HEK293T (cell line): Measurements from ENCODE around the gene SLC25A17.

Source experiments
- CTCF ChIA-PET: fragments of 350-600 bp; formaldehyde crosslinking; extraction: SDS; loops from one replicate; lab custom pipeline; 2021; ENCODE audit warnings: antibody characterized with exemption, inconsistent platforms; lab: Yijun Ruan, JAX
- POLR2A ChIA-PET: fragments of 350-600 bp; formaldehyde crosslinking; extraction: SDS; loops from one replicate; lab custom pipeline; 2020; ENCODE audit warnings: antibody characterized with exemption, inconsistent platforms; lab: Yijun Ruan, JAX
- DNase-seq: peaks from one replicate; pipeline ENCODE4 v3.0.0; 2012; ENCODE audit warnings: mixed read lengths; ENCODE audit errors: extremely low spot score
- ARNT ChIP-seq: fragments of 450-650 bp; IDR thresholded peaks from 2 replicates; pipeline ENCODE4 v1.6.1; 2017; ENCODE audit warnings: mild to moderate bottlenecking
- BHLHE40 ChIP-seq: fragments of 450-650 bp; IDR thresholded peaks from 2 replicates; pipeline ENCODE4 v1.6.1; 2016; ENCODE audit warnings: mild to moderate bottlenecking, moderate library complexity, borderline replicate concordance
- CTBP1 ChIP-seq: fragments of 450-650 bp; IDR thresholded peaks from 2 replicates; pipeline ENCODE4 v1.6.1; 2016; ENCODE audit warnings: borderline replicate concordance
- ELF4 ChIP-seq: fragments of 450-650 bp; IDR thresholded peaks from 2 replicates; pipeline ENCODE4 v1.6.1; 2017; ENCODE audit warnings: antibody characterized with exemption
- FOXA1 ChIP-seq: fragments of 450-650 bp; IDR thresholded peaks from 2 replicates; pipeline ENCODE4 v1.6.1; 2016; ENCODE audit warnings: mild to moderate bottlenecking
- FOXK2 ChIP-seq: fragments of 450-650 bp; IDR thresholded peaks from 2 replicates; pipeline ENCODE4 v1.6.1; 2016; ENCODE audit warnings: mild to moderate bottlenecking
- FOXM1 ChIP-seq: fragments of 450-650 bp; IDR thresholded peaks from 2 replicates; pipeline ENCODE4 v1.6.1; 2017; ENCODE audit warnings: mild to moderate bottlenecking, borderline replicate concordance
- HDGF ChIP-seq: fragments of 450-650 bp; IDR thresholded peaks from 2 replicates; pipeline ENCODE4 v1.6.1; 2017; ENCODE audit warnings: antibody characterized with exemption, borderline replicate concordance
- L3MBTL2 ChIP-seq: fragments of 450-650 bp; conservative IDR thresholded peaks from 2 replicates; pipeline ENCODE4 v1.6.1; 2016; ENCODE audit warnings: mild to moderate bottlenecking
- LEF1 ChIP-seq: fragments of 450-650 bp; IDR thresholded peaks from 2 replicates; pipeline ENCODE4 v1.6.1; 2017; ENCODE audit warnings: mild to moderate bottlenecking, borderline replicate concordance
- NFRKB ChIP-seq: fragments of 450-650 bp; IDR thresholded peaks from 2 replicates; pipeline ENCODE4 v1.6.1; 2016; ENCODE audit warnings: mild to moderate bottlenecking, moderate library complexity
- PKNOX1 ChIP-seq: fragments of 450-650 bp; IDR thresholded peaks from 2 replicates; pipeline ENCODE4 v1.6.1; 2016
- SP1 ChIP-seq: fragments of 450-650 bp; IDR thresholded peaks from 2 replicates; pipeline ENCODE4 v1.6.1; 2017
- SUZ12 ChIP-seq: fragments of 450-650 bp; IDR thresholded peaks from 2 replicates; pipeline ENCODE4 v1.6.1; 2016; ENCODE audit warnings: mild to moderate bottlenecking
- TARDBP ChIP-seq: fragments of 450-650 bp; IDR thresholded peaks from 2 replicates; pipeline ENCODE4 v1.6.1; 2016
- ZNF384 ChIP-seq: fragments of 450-650 bp; IDR thresholded peaks from 2 replicates; pipeline ENCODE4 v1.6.1; 2016

Gene SLC25A17

DNA sequence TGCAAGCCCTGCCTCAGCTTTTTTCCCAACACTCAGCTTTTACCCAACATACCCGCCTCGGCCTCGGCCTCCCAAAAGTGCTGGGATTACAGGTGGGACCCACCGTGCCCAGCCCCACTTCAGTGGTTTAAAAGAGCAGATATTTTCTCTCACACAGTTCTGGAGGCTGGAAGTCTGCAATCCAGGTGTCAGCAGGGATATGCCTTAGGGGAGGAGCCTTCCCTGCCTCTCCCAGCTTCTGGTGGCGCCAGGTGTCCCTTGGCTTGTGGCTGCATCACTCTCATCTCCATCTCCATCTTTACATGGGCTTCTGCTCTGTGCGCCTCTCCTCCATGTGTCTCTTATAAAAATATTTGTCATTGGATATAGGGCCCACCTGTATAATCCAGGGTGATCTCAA is 89.9 kb downstream of the SLC25A17 start:
- POLR2A ChIA-PET: no interaction called here

DNA sequence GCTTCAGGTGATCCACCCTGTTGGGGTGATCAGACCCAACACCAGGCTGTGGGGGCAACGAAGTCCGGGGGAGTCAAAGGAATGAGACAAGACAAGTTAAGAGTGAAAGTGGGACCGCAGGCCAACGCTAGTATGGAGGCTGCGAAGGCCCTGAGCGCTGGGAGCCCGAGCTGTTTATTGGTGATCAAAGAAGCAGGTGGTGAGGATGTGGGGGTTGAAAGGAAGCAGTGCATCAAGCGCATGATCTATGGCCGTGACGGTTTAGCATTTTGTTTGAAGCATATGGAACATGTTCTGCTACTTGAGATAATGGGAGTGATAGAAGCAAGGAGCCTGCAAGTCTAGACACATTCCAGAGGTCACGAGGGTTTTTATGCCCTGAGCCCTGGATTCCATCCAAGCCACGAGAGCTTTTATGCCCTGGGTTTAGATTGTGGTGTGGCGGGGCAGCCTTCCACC is 90.4 kb downstream of the SLC25A17 start:
- POLR2A ChIA-PET: no interaction called here
- TF ChIP-seq FOXA1 (no peak), ARNT (no peak), ELF4 (no peak), PKNOX1 (no peak), CTBP1 (no peak), FOXM1 (no peak)
- CTCF ChIA-PET: interaction anchor here (0.5 kb wide), 1 partner anchor 17 kb away, joined by 3 read pairs; no protein-coding TSS in a partner anchor
- no peak for DNase-seq

More for the DNA sequence above, 89.9 kb downstream of the SLC25A17 start:
- no peak for DNase-seq
- CTCF ChIA-PET: interaction anchor here (0.5 kb wide), 1 partner anchor 18 kb away, joined by 3 read pairs; no protein-coding TSS in a partner anchor
- no peak for TF ChIP-seq L3MBTL2
- TF ChIP-seq NFRKB: no peak
- no peak for TF ChIP-seq ARNT
- TF ChIP-seq FOXA1: no peak
- no peak for TF ChIP-seq HDGF
- TF ChIP-seq SUZ12: no peak
- TF ChIP-seq ZNF384: no peak
- TF ChIP-seq SP1: no peak
- no peak for TF ChIP-seq TARDBP
- no peak for TF ChIP-seq FOXK2
- no peak for TF ChIP-seq ELF4

GRCh38 chr22:40727964-40728615 is 91.1 kb downstream of the SLC25A17 start:
- ChIA-PET POLR2A (no interaction called here), CTCF (no interaction called here)
- no peak for TF ChIP-seq BHLHE40
- TF ChIP-seq FOXM1: no peak
- no peak for TF ChIP-seq PKNOX1
- TF ChIP-seq HDGF: no peak
- TF ChIP-seq ARNT: no peak
- TF ChIP-seq ELF4: no peak
- TF ChIP-seq SUZ12: no peak
- TF ChIP-seq CTBP1: no peak
- no peak for TF ChIP-seq FOXA1
- no peak for TF ChIP-seq L3MBTL2
- no peak for TF ChIP-seq NFRKB
- no peak for TF ChIP-seq SP1
- TF ChIP-seq FOXK2: no peak
- TF ChIP-seq LEF1: no peak
- TF ChIP-seq TARDBP: no peak
- DNase-seq: no peak

GRCh38 chr22:40727070-40727963 is 91.8 kb downstream of the SLC25A17 start:
- TF ChIP-seq PKNOX1 (no peak), ARNT (no peak), FOXK2 (no peak)
- POLR2A ChIA-PET: no interaction called here
- no peak for DNase-seq
- CTCF ChIA-PET: no interaction called here

GRCh38 chr22:40726514-40726913 is 92.6 kb downstream of the SLC25A17 start:
- ChIA-PET POLR2A (no interaction called here), CTCF (no interaction called here)
- TF ChIP-seq ARNT: no peak
- TF ChIP-seq ELF4: no peak
- TF ChIP-seq FOXM1: no peak
- TF ChIP-seq LEF1: no peak
- TF ChIP-seq SP1: no peak
- TF ChIP-seq PKNOX1: no peak
- no peak for TF ChIP-seq FOXK2
- TF ChIP-seq CTBP1: no peak
- no peak for TF ChIP-seq NFRKB
- no peak for TF ChIP-seq HDGF
- TF ChIP-seq TARDBP: no peak
- no peak for TF ChIP-seq ZNF384
- TF ChIP-seq BHLHE40: no peak
- TF ChIP-seq FOXA1: no peak
- no peak for TF ChIP-seq L3MBTL2
- no peak for TF ChIP-seq SUZ12
- DNase-seq: no peak
